Thyroid gland (tissue), 4 donors: ENCODE data around the gene HSPA5. TPM values are rescaled to one million over a fixed set of nuclear protein-coding genes. Genes with fewer than 3 reads are reported as not detected.
A peak's percentile ranks its signal among the peaks of the same experiment; 100 is the strongest.

ENCODE experiments used
- DNase-seq, 2 donors: peaks; one replicate each; pipeline ENCODE4 v3.0.0-alpha.2; 2019
- H3K27ac ChIP-seq, 3 donors: fragments of 200-600 bp; sonication (generic); 1 replicate in 2 of 3; 2 replicates in 1 of 3; pipeline ENCODE4 v1.5.1; 2016 to 2019; ENCODE audit warnings: mild to moderate bottlenecking in 1 of 3, moderate library complexity in 1 of 3
- H3K27me3 ChIP-seq: fragments of 200-600 bp; sonication (generic); one replicate; pipeline ENCODE4 v1.5.1; 2019
- H3K36me3 ChIP-seq, 2 donors: fragments of 200-600 bp; sonication (generic); one replicate each; pipeline ENCODE4 v1.5.1; 2016 to 2019
- H3K4me1 ChIP-seq, 2 donors: fragments of 200-600 bp; sonication (generic); one replicate each; pipeline ENCODE4 v1.5.1; 2017 to 2019
- H3K4me3 ChIP-seq, 3 donors: fragments of 200-600 bp; sonication (generic); replicated peaks in 1 of 3; 1 replicate in 2 of 3; 2 replicates in 1 of 3; pipeline ENCODE4 v1.5.1; 2016; ENCODE audit warnings: mild to moderate bottlenecking in 1 of 3
- H3K9me3 ChIP-seq: fragments of 200-600 bp; sonication (generic); one replicate; pipeline ENCODE4 v1.5.1; 2017
- CTCF ChIP-seq, 6 experiments: fragments of 200-600 bp in 3 of 6; fragments of 450-650 bp in 3 of 6; sonication (generic) in 3 of 6; IDR thresholded peaks; one replicate each; pipeline ENCODE4 v1.5.1; 2016 to 2019; ENCODE audit warnings: antibody characterized with exemption in 6 of 6, mild to moderate bottlenecking in 2 of 6, inconsistent platforms in 1 of 6, moderate library complexity in 1 of 6
- POLR2A ChIP-seq, 2 donors: fragments of 450-650 bp; IDR thresholded peaks; one replicate each; pipeline ENCODE4 v1.6.1; 2017; ENCODE audit warnings: antibody characterized with exemption in 2 of 2, mild to moderate bottlenecking in 2 of 2, moderate library complexity in 1 of 2
- WGBS, 2 donors: methylation state at CpG; one replicate each; pipeline ENCODE4 v1.1.5; 2017; 5-methylcytosine and 5-hydroxymethylcytosine counted together
- intact Hi-C: fragments of 100-400 bp; cut with DNase I; formaldehyde crosslinking; loops from one replicate; pipeline ENCODE4 v1.15.1; 2023
- total RNA-seq, 4 donors: library from RNA; depleted of rRNA; stranded (reverse); fragments of >200 nt; gene quantifications; one replicate each; pipeline ENCODE4 v1.2.3, GENCODE V29; 2016

Gene HSPA5
- total RNA-seq, 4 donors from 2014 or later = 202 to 921 (median 592) TPM

- Histone ChIP-seq H3K9me3 (no peaks in the 10 kb centered on the region), H3K4me3 (peak overlapping the region; percentile 55 to 95 (median 65)), H3K27me3 (no peaks in the 10 kb centered on the region), H3K36me3 (peaks cover 26 to 28% of the 10 kb centered on the region in 2 donors), H3K4me1 (peaks cover 22 to 31% of the 10 kb centered on the region in 2 donors), H3K27ac (peak overlapping the region; percentile 87 to 98 (median 90))
- DNase-seq = peak; percentile 41 to 53
- no peak for TF ChIP-seq POLR2A (IDR thresholded peaks at IDR 0.05)
- TF ChIP-seq CTCF (IDR thresholded peaks at IDR 0.05) = no peak
- intact Hi-C loops = loop anchor here (5.0 to 10.0 kb wide), 2 partner anchors 40 to 467 kb away; partner anchors contain the start of genes NR6A1, OLFML2A and RABEPK
- 25 to 30% methylated on average over 27 of the region's 27 CpGs for WGBS, 2 donors
Observed at GRCh38 chr9:125241863-125242739, 958 bp upstream of the HSPA5 start.

GRCh38 chr9:125240649-125240999 lies 519 bp downstream of the HSPA5 start:
- Histone ChIP-seq H3K27ac (peak overlapping the region; percentile 83 to 98 (median 94)), H3K27me3 (no peaks in the 10 kb centered on the region), H3K4me1 (peaks cover 37 to 45% of the 10 kb centered on the region in 2 donors), H3K9me3 (no peaks in the 10 kb centered on the region), H3K36me3 (peaks cover 38 to 43% of the 10 kb centered on the region in 2 donors), H3K4me3 (peak overlapping the region; percentile 99 to 100 (median 100))
- intact Hi-C loops = loop anchor here (5.0 to 10.0 kb wide), 2 partner anchors 38 to 466 kb away; partner anchors contain the start of genes NR6A1, OLFML2A and RABEPK
- TF ChIP-seq CTCF (IDR thresholded peaks at IDR 0.05) = no peak
- TF ChIP-seq POLR2A (IDR thresholded peaks at IDR 0.05) = no peak
- peak; percentile 40 to 47 for DNase-seq
- WGBS, 2 donors = 0% methylated on average over 14 to 33 of the region's 33 CpGs

- intact Hi-C loops = loop anchor here (5.0 to 10.0 kb wide), 2 partner anchors 38 to 465 kb away; partner anchors contain the start of genes NR6A1, OLFML2A and RABEPK
- Histone ChIP-seq H3K4me3 (peak overlapping the region; percentile 99 to 100 (median 100)), H3K36me3 (peaks cover 42 to 49% of the 10 kb centered on the region in 2 donors), H3K9me3 (no peaks in the 10 kb centered on the region), H3K27me3 (no peaks in the 10 kb centered on the region), H3K27ac (peak overlapping the region; percentile 83 to 98 (median 94)), H3K4me1 (peaks cover 38 to 53% of the 10 kb centered on the region in 2 donors)
- DNase-seq = no peak
- TF ChIP-seq CTCF (IDR thresholded peaks at IDR 0.05) (no peak), POLR2A (IDR thresholded peaks at IDR 0.05) (no peak)
- 10 to 11% methylated on average over 8 of the region's 8 CpGs for WGBS, 2 donors
Observed at GRCh38 chr9:125239631-125240597, 1.2 kb downstream of the HSPA5 start.

- Histone ChIP-seq H3K27ac (peak overlapping the region in 1 of 3 donors; percentile 49), H3K27me3 (no peaks in the 10 kb centered on the region), H3K4me3 (peak overlapping the region; percentile 10 to 100 (median 99)), H3K9me3 (no peaks in the 10 kb centered on the region), H3K36me3 (peaks cover 42 to 51% of the 10 kb centered on the region in 2 donors), H3K4me1 (peaks cover 41 to 56% of the 10 kb centered on the region in 2 donors)
- WGBS, 2 donors = 76 to 88% methylated on average over 14 of the region's 14 CpGs
- intact Hi-C loops = no loop called here
- no peak for TF ChIP-seq CTCF (IDR thresholded peaks at IDR 0.05)
- no peak for TF ChIP-seq POLR2A (IDR thresholded peaks at IDR 0.05)
- DNase-seq = no peak
Observed at GRCh38 chr9:125238915-125239446, 2.2 kb downstream of the HSPA5 start.
